Testis (tissue), 2 donors: ENCODE measurements around the gene RFPL3.

Experiments
- CTCF ChIP-seq, 3 experiments: fragments of 450-650 bp in 2 of 3; fragments of 200-600 bp in 1 of 3; sonication (generic) in 1 of 3; IDR thresholded peaks; one replicate each; pipeline ENCODE4 v1.5.1; 2016 to 2019; ENCODE audit warnings: antibody characterized with exemption in 3 of 3, mild to moderate bottlenecking in 2 of 3, moderate library complexity in 1 of 3
- POLR2A ChIP-seq: fragments of 450-650 bp; IDR thresholded peaks from one replicate; pipeline ENCODE4 v1.6.1; 2017; ENCODE audit warnings: antibody characterized with exemption, mild to moderate bottlenecking, moderate library complexity

DNA sequence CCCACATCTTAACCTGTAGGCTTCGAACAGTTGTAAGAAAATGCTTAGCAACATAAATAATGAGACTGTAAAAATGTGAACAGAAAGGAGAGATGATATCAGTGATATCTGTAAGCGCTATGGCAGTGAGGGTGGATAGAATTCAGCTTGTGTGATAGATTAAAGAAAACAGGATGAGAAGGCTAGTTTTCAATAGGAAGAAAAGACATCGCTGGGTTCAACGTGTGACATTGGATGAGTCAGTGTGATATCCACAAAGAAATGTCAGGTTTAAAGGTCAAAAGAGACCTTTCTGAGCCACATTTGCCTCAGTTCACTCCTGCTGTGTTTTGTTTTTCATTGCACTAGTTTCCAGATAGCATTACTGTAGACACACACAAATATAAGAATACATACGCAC, 13.7 kb upstream of the RFPL3 start:
- TF ChIP-seq POLR2A (no peak), CTCF (IDR thresholded peaks at IDR 0.05) (no peak)
